Nephron progenitor cell (in vitro differentiated cells): ENCODE results near the gene B9D2.
"Not testable (repeated sequence)": the region's sequence is repeated elsewhere in the genome, so short reads cannot be mapped to it uniquely, and the experiment has no call there.

Experiments
- DNase-seq: peaks from one replicate; pipeline ENCODE4 v3.0.0; 2021
- H3K27ac Mint-ChIP-seq: 2 replicates; pipeline ENCODE4 v1.8.0; 2021; ENCODE audit warnings: mild to moderate bottlenecking, moderate library complexity, mixed read lengths
- H3K27me3 Mint-ChIP-seq: 2 replicates; pipeline ENCODE4 v1.8.0; 2021; ENCODE audit warnings: mild to moderate bottlenecking, low read depth, mixed read lengths; ENCODE audit not compliant: poor library complexity
- H3K36me3 Mint-ChIP-seq: 2 replicates; pipeline ENCODE4 v1.8.0; 2021; ENCODE audit warnings: low read depth, mixed read lengths
- H3K4me1 Mint-ChIP-seq: 2 replicates; pipeline ENCODE4 v1.8.0; 2021; ENCODE audit warnings: mixed read lengths
- H3K4me3 Mint-ChIP-seq: 2 replicates; pipeline ENCODE4 v1.8.0; 2021; ENCODE audit warnings: mild to moderate bottlenecking, moderate library complexity, mixed read lengths
- H3K9me3 Mint-ChIP-seq: 2 replicates; pipeline ENCODE4 v1.8.0; 2021; ENCODE audit warnings: mild to moderate bottlenecking, moderate library complexity, mixed read lengths
- CTCF ChIP-seq: fragments of 200-600 bp; sonication (generic); IDR thresholded peaks from 2 replicates; pipeline ENCODE4 v1.5.0; 2021; ENCODE audit warnings: antibody characterized with exemption

The B9D2 gene

GRCh38 chr19:41409288-41409687 is 45.3 kb upstream of the B9D2 start:
- TF ChIP-seq CTCF: no peak
- H3K9me3 Mint-ChIP-seq: no peaks in the 10 kb centered on the region
- peaks cover 16% of the 10 kb centered on the region for H3K36me3 Mint-ChIP-seq
- DNase-seq: no peak
- no peak overlapping the region for H3K4me3 Mint-ChIP-seq
- peaks cover 11% of the 10 kb centered on the region for H3K4me1 Mint-ChIP-seq
- peak overlapping the region; percentile 44 for H3K27ac Mint-ChIP-seq
- peaks cover 2% of the 10 kb centered on the region for H3K27me3 Mint-ChIP-seq

- Mint-ChIP-seq H3K4me1 (peaks cover 11% of the 10 kb centered on the region), H3K27ac (peak overlapping the region; percentile 44), H3K36me3 (peaks cover 12% of the 10 kb centered on the region)
- H3K4me3 Mint-ChIP-seq, H3K27me3 Mint-ChIP-seq, H3K9me3 Mint-ChIP-seq, DNase-seq: not testable (repeated sequence)
Measured at GRCh38 chr19:41408846-41409245, 44.9 kb upstream of the B9D2 start.

GRCh38 chr19:41408256-41408655 is 44.3 kb upstream of the B9D2 start:
- peaks cover 2% of the 10 kb centered on the region for H3K27me3 Mint-ChIP-seq
- peaks cover 11% of the 10 kb centered on the region for H3K4me1 Mint-ChIP-seq
- no peak for DNase-seq
- TF ChIP-seq CTCF: no peak
- peaks cover 6% of the 10 kb centered on the region for H3K36me3 Mint-ChIP-seq
- no peak overlapping the region for H3K4me3 Mint-ChIP-seq
- H3K9me3 Mint-ChIP-seq: no peaks in the 10 kb centered on the region
- no peak overlapping the region for H3K27ac Mint-ChIP-seq

- DNase-seq: no peak
- H3K9me3 Mint-ChIP-seq: no peaks in the 10 kb centered on the region
- peak overlapping the region; percentile 64 for H3K27ac Mint-ChIP-seq
Measured at GRCh38 chr19:41407271-41407670, 43.3 kb upstream of the B9D2 start.

GRCh38 chr19:41405776-41406175 is 41.8 kb upstream of the B9D2 start:
- no peak for DNase-seq
- peaks cover 2% of the 10 kb centered on the region for H3K27me3 Mint-ChIP-seq
- H3K36me3 Mint-ChIP-seq: peaks cover 4% of the 10 kb centered on the region
- H3K4me3 Mint-ChIP-seq: no peak overlapping the region
- peaks cover 11% of the 10 kb centered on the region for H3K4me1 Mint-ChIP-seq
- no peak overlapping the region for H3K27ac Mint-ChIP-seq
- TF ChIP-seq CTCF: no peak
- no peaks in the 10 kb centered on the region for H3K9me3 Mint-ChIP-seq

More at GRCh38 chr19:41407271-41407670, 43.3 kb upstream of the B9D2 start:
- H3K4me1 Mint-ChIP-seq: peaks cover 11% of the 10 kb centered on the region
- no peak for TF ChIP-seq CTCF
- peaks cover 8% of the 10 kb centered on the region for H3K36me3 Mint-ChIP-seq
- H3K4me3 Mint-ChIP-seq: no peak overlapping the region
- H3K27me3 Mint-ChIP-seq: peaks cover 2% of the 10 kb centered on the region

GRCh38 chr19:41403181-41403970 is 39.4 kb upstream of the B9D2 start:
- H3K4me1 Mint-ChIP-seq: peaks cover 25% of the 10 kb centered on the region
- TF ChIP-seq CTCF: no peak

More at GRCh38 chr19:41403181-41403970, 39.4 kb upstream of the B9D2 start:
- no peaks in the 10 kb centered on the region for H3K9me3 Mint-ChIP-seq
- H3K4me3 Mint-ChIP-seq: no peak overlapping the region
- no peak for DNase-seq
- no peaks in the 10 kb centered on the region for H3K27me3 Mint-ChIP-seq
- H3K36me3 Mint-ChIP-seq: peaks cover 4% of the 10 kb centered on the region
- H3K27ac Mint-ChIP-seq: no peak overlapping the region
